ENCODE data around the gene ABCA5.

- TF ChIP-seq EGR1 (IDR thresholded peaks at IDR 0.05) (no peak), YY1 (IDR thresholded peaks at IDR 0.05; ENCODE audit: low read depth) (no peak), MAX (IDR thresholded peaks at IDR 0.05) (no peak), REST (IDR thresholded peaks at IDR 0.05; ENCODE audit: low read depth) (no peak), CEBPB (IDR thresholded peaks at IDR 0.05) (no peak), CREB1 (IDR thresholded peaks at IDR 0.05; ENCODE audit: low read depth) (no peak), TAF1 (IDR thresholded peaks at IDR 0.05; ENCODE audit: low read depth) (no peak)
Measured at GRCh38 chr17:69265873-69266272, 61.1 kb downstream of the ABCA5 start.
